ENCODE measurements around the gene OR2M2. TPM values are rescaled to one million over a fixed set of nuclear protein-coding genes. Genes with fewer than 3 reads are reported as not detected.

The OR2M2 gene
- total RNA-seq = not detected

- DNase-seq = no peak
- intact Hi-C loops (cut with DNase I) = no loop called here
- H3K36me3 ChIP-seq = no peaks in the 10 kb centered on the region
- H3K4me3 ChIP-seq = no peak within 1 kb of the TSS
- H3K27ac ChIP-seq = no peak within 1 kb of the TSS
- no peak within 1 kb of the TSS for H3K9ac ChIP-seq (ENCODE audit: low read depth in 2 of 2, low read length in 2 of 2)
- no peaks in the 10 kb centered on the region for H3K27me3 ChIP-seq
- no peaks in the 10 kb centered on the region for H3K4me1 ChIP-seq
- no peaks in the 10 kb centered on the region for H3K9me3 ChIP-seq
- no peak for TF ChIP-seq CTCF (IDR thresholded peaks at IDR 0.05)
Observed at GRCh38 chr1:248174521-248174920, at the start of gene OR2M2. Gene OR2M2, plus strand, starts transcription at chr1:248174821. Its CDS starts 5,165 bp downstream, at chr1:248179986.

GRCh38 chr1:248127653-248128052, 47.0 kb upstream of the OR2M2 start:
- intact Hi-C loops (cut with DNase I) = no loop called here
- Histone ChIP-seq H3K27ac (no peak overlapping the region), H3K4me1 (no peaks in the 10 kb centered on the region), H3K9ac (ENCODE audit: low read depth in 2 of 2, low read length in 2 of 2) (no peak overlapping the region), H3K27me3 (no peaks in the 10 kb centered on the region), H3K9me3 (no peaks in the 10 kb centered on the region), H3K4me3 (no peak overlapping the region), H3K36me3 (no peaks in the 10 kb centered on the region)
- no peak for TF ChIP-seq CTCF (IDR thresholded peaks at IDR 0.05)
- no peak for DNase-seq

- Histone ChIP-seq H3K27me3 (no peaks in the 10 kb centered on the region), H3K4me3 (no peak overlapping the region), H3K27ac (no peak overlapping the region), H3K4me1 (no peaks in the 10 kb centered on the region), H3K9ac (ENCODE audit: low read depth in 2 of 2, low read length in 2 of 2) (no peak overlapping the region), H3K9me3 (no peaks in the 10 kb centered on the region), H3K36me3 (no peaks in the 10 kb centered on the region)
- no peak for DNase-seq
- TF ChIP-seq CTCF (IDR thresholded peaks at IDR 0.05) = no peak
- intact Hi-C loops (cut with DNase I) = no loop called here
Observed at GRCh38 chr1:248136811-248137210, 37.8 kb upstream of the OR2M2 start.

GRCh38 chr1:248140846-248141245, 33.8 kb upstream of the OR2M2 start:
- Histone ChIP-seq H3K27ac (no peak overlapping the region), H3K27me3 (no peaks in the 10 kb centered on the region), H3K9me3 (no peaks in the 10 kb centered on the region), H3K4me1 (no peaks in the 10 kb centered on the region), H3K4me3 (no peak overlapping the region), H3K9ac (ENCODE audit: low read depth in 2 of 2, low read length in 2 of 2) (no peak overlapping the region), H3K36me3 (no peaks in the 10 kb centered on the region)
- no peak for TF ChIP-seq CTCF (IDR thresholded peaks at IDR 0.05)
- DNase-seq = no peak
- intact Hi-C loops (cut with DNase I) = no loop called here

GRCh38 chr1:248143311-248143710, 31.3 kb upstream of the OR2M2 start:
- Histone ChIP-seq H3K36me3 (no peaks in the 10 kb centered on the region), H3K9ac (ENCODE audit: low read depth in 2 of 2, low read length in 2 of 2) (no peak overlapping the region), H3K4me1 (no peaks in the 10 kb centered on the region), H3K27me3 (no peaks in the 10 kb centered on the region), H3K9me3 (no peaks in the 10 kb centered on the region), H3K4me3 (no peak overlapping the region), H3K27ac (no peak overlapping the region)
- intact Hi-C loops (cut with DNase I) = no loop called here
- TF ChIP-seq CTCF (IDR thresholded peaks at IDR 0.05) = no peak
- no peak for DNase-seq
